Measurements from ENCODE around the gene RNF125.

Gene RNF125

DNA sequence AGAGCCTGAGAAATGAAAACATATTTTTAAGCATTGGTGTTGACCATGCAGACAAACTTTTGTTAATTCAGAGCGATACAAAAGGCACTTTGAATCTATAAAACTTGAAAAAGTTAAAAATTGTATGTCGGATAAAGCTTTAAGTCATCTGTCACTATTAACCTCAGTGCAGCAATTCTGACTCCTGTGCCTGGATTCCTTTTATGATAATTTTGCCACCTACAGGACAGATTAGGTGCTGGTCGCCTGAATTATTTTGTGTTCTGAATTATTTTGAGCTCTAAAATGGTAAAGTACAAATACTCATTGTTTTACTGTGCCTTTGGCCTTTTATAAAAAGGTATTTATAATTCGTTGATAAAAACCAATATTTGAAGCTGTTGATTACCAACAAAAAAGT, 53.7 kb downstream of the RNF125 start:
- H3K36me3 ChIP-seq (ENCODE audit: insufficient read depth, low read length) = no peaks in the 10 kb centered on the region
- no peaks in the 10 kb centered on the region for H3K79me2 ChIP-seq (ENCODE audit: insufficient read depth, low read length)
- H3K4me1 ChIP-seq (ENCODE audit: insufficient read depth, low read length) = no peaks in the 10 kb centered on the region
- TF ChIP-seq, protein P1, sequence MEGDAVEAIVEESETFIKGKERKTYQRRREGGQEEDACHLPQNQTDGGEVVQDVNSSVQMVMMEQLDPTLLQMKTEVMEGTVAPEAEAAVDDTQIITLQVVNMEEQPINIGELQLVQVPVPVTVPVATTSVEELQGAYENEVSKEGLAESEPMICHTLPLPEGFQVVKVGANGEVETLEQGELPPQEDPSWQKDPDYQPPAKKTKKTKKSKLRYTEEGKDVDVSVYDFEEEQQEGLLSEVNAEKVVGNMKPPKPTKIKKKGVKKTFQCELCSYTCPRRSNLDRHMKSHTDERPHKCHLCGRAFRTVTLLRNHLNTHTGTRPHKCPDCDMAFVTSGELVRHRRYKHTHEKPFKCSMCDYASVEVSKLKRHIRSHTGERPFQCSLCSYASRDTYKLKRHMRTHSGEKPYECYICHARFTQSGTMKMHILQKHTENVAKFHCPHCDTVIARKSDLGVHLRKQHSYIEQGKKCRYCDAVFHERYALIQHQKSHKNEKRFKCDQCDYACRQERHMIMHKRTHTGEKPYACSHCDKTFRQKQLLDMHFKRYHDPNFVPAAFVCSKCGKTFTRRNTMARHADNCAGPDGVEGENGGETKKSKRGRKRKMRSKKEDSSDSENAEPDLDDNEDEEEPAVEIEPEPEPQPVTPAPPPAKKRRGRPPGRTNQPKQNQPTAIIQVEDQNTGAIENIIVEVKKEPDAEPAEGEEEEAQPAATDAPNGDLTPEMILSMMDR (IDR thresholded peaks at IDR 0.05; ENCODE audit: borderline replicate concordance, extremely low read depth, low read length, poor library complexity, severe bottlenecking) = peak; percentile 69
- no peak for TF ChIP-seq EZH2 (IDR thresholded peaks at IDR 0.05; ENCODE audit: borderline replicate concordance, low read depth, low read length, severe bottlenecking)
- DNase-seq = peak; percentile 24
- no peak overlapping the region for H3K4me3 ChIP-seq (ENCODE audit: low read depth in 1 of 2, low read length in 2 of 2)
- no peaks in the 10 kb centered on the region for H4K20me1 ChIP-seq (ENCODE audit: insufficient read depth, low read length)
- no peaks in the 10 kb centered on the region for H3K27me3 ChIP-seq (ENCODE audit: insufficient read depth, low read length, poor library complexity)
- H3K27ac ChIP-seq (ENCODE audit: low read length) = no peak overlapping the region
- no peak overlapping the region for H3K4me2 ChIP-seq (ENCODE audit: insufficient read depth, low read length)
- no peak overlapping the region for H2AFZ ChIP-seq (ENCODE audit: low read depth, low read length)
- H3K9me3 ChIP-seq (ENCODE audit: insufficient read depth, low read length, severe bottlenecking) = no peaks in the 10 kb centered on the region
- no peak overlapping the region for H3K9ac ChIP-seq (ENCODE audit: low read depth, low read length)
- peak; percentile 74 for ATAC-seq (ENCODE audit: insufficient read depth, low read depth)

DNA sequence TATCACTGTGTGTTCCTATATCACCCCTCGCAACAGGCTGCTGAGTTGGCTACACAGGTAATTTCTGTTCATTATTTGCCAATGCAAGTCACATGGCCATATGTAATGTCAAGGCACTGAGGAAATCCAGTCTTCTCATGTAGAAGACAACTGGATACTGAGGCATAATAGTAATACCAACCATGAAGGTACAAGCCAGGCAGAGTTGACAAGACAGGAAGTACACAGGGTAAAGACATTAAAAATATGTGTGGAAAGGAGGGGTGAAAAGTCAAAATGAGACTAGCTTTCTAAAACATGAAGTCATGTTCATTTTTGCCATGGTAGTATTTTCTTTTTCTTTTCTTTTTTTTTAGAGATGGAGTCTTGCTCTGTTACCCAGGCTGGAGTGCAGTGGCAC, 55.6 kb downstream of the RNF125 start:
- Histone ChIP-seq H3K4me3 (ENCODE audit: low read depth in 1 of 2, low read length in 2 of 2) (no peak overlapping the region), H3K9ac (ENCODE audit: low read depth, low read length) (no peak overlapping the region), H3K27me3 (ENCODE audit: insufficient read depth, low read length, poor library complexity) (no peaks in the 10 kb centered on the region), H3K9me3 (ENCODE audit: insufficient read depth, low read length, severe bottlenecking) (no peaks in the 10 kb centered on the region), H3K27ac (ENCODE audit: low read length) (no peak overlapping the region), H2AFZ (ENCODE audit: low read depth, low read length) (no peak overlapping the region), H3K4me1 (ENCODE audit: insufficient read depth, low read length) (no peaks in the 10 kb centered on the region), H3K36me3 (ENCODE audit: insufficient read depth, low read length) (no peaks in the 10 kb centered on the region), H3K79me2 (ENCODE audit: insufficient read depth, low read length) (no peaks in the 10 kb centered on the region), H4K20me1 (ENCODE audit: insufficient read depth, low read length) (no peaks in the 10 kb centered on the region), H3K4me2 (ENCODE audit: insufficient read depth, low read length) (no peak overlapping the region)
- TF ChIP-seq EZH2 (IDR thresholded peaks at IDR 0.05; ENCODE audit: borderline replicate concordance, low read depth, low read length, severe bottlenecking) = no peak
- TF ChIP-seq, protein P1 (IDR thresholded peaks at IDR 0.05; ENCODE audit: borderline replicate concordance, extremely low read depth, low read length, poor library complexity, severe bottlenecking) = no peak
- no peak for ATAC-seq (ENCODE audit: insufficient read depth, low read depth)
- DNase-seq = no peak

DNA sequence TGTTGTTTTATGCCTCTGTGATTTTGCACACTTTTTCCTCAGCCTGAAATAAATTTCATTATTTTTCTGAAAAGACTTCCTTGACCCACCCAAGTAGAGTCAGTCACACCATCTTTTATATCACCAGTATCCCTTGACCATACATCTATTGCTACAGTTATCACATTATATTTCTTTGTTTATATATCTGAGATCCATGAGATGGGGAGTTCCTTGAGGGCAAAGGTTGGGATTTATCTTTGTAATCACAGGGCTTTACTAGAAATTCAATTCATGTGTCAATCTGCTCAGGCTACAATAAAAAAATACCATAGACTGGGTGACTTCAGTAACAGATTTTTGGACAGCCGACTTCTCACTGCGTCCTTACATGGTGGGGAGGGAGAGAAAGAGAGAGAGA, 60.2 kb downstream of the RNF125 start:
- TF ChIP-seq, protein P1 (IDR thresholded peaks at IDR 0.05; ENCODE audit: borderline replicate concordance, extremely low read depth, low read length, poor library complexity, severe bottlenecking) = no peak
- no peak for TF ChIP-seq EZH2 (IDR thresholded peaks at IDR 0.05; ENCODE audit: borderline replicate concordance, low read depth, low read length, severe bottlenecking)

DNA sequence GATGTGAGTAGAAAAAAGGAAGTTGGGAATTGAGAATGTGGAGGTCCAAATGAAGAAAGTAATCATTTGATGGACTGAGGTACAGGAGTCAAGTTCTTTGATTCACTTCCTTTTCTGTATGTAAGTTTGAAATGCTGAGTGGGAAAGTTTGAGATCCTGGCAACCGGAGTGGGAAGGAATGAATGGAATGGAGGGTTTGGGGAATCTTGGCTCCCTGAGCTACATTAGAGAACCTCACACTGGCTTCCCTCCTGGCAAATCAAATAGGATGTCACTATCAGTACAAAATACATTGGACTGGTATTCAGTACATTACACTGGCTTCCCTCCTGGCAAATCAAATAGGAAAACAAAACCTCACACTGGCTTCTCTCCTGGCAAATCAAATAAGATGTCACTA, 63.3 kb downstream of the RNF125 start:
- Histone ChIP-seq H3K27me3 (ENCODE audit: insufficient read depth, low read length, poor library complexity) (no peaks in the 10 kb centered on the region), H3K27ac (ENCODE audit: low read length) (no peak overlapping the region), H3K4me2 (ENCODE audit: insufficient read depth, low read length) (no peak overlapping the region), H2AFZ (ENCODE audit: low read depth, low read length) (no peak overlapping the region), H4K20me1 (ENCODE audit: insufficient read depth, low read length) (no peaks in the 10 kb centered on the region), H3K79me2 (ENCODE audit: insufficient read depth, low read length) (no peaks in the 10 kb centered on the region), H3K4me1 (ENCODE audit: insufficient read depth, low read length) (peaks cover 29% of the 10 kb centered on the region), H3K4me3 (ENCODE audit: low read depth in 1 of 2, low read length in 2 of 2) (no peak overlapping the region), H3K9me3 (ENCODE audit: insufficient read depth, low read length, severe bottlenecking) (no peaks in the 10 kb centered on the region), H3K36me3 (ENCODE audit: insufficient read depth, low read length) (no peaks in the 10 kb centered on the region), H3K9ac (ENCODE audit: low read depth, low read length) (no peak overlapping the region)
- DNase-seq = no peak
- no peak for TF ChIP-seq EZH2 (IDR thresholded peaks at IDR 0.05; ENCODE audit: borderline replicate concordance, low read depth, low read length, severe bottlenecking)
- TF ChIP-seq, protein P1 (IDR thresholded peaks at IDR 0.05; ENCODE audit: borderline replicate concordance, extremely low read depth, low read length, poor library complexity, severe bottlenecking) = no peak
- no peak for ATAC-seq (ENCODE audit: insufficient read depth, low read depth)

More for the DNA sequence above, 60.2 kb downstream of the RNF125 start:
- Histone ChIP-seq H3K4me2 (ENCODE audit: insufficient read depth, low read length) (no peak overlapping the region), H3K9me3 (ENCODE audit: insufficient read depth, low read length, severe bottlenecking) (no peaks in the 10 kb centered on the region), H3K4me1 (ENCODE audit: insufficient read depth, low read length) (peaks cover 3% of the 10 kb centered on the region; the same call in 1 of the 2 replicates), H3K79me2 (ENCODE audit: insufficient read depth, low read length) (no peaks in the 10 kb centered on the region), H3K27ac (ENCODE audit: low read length) (no peak overlapping the region), H3K27me3 (ENCODE audit: insufficient read depth, low read length, poor library complexity) (no peaks in the 10 kb centered on the region), H3K36me3 (ENCODE audit: insufficient read depth, low read length) (no peaks in the 10 kb centered on the region), H2AFZ (ENCODE audit: low read depth, low read length) (no peak overlapping the region), H4K20me1 (ENCODE audit: insufficient read depth, low read length) (no peaks in the 10 kb centered on the region), H3K4me3 (ENCODE audit: low read depth in 1 of 2, low read length in 2 of 2) (no peak overlapping the region), H3K9ac (ENCODE audit: low read depth, low read length) (no peak overlapping the region)
- ATAC-seq (ENCODE audit: insufficient read depth, low read depth) (no peak), DNase-seq (no peak)
